Smooth muscle cell of the brain vasculature (primary cell): ENCODE results near the gene CD58.
A peak's percentile ranks its signal among the peaks of the same experiment; 100 is the strongest.

Experiments
- DNase-seq: peaks from one replicate; pipeline ENCODE4 v3.0.0-alpha.2; 2012; ENCODE audit warnings: low read depth, low spot score

Gene CD58

GRCh38 chr1:116472431-116472961 is 98.3 kb downstream of the CD58 start:
- peak; percentile 95 for DNase-seq

- no peak for DNase-seq
Measured at GRCh38 chr1:116471241-116471640, 99.6 kb downstream of the CD58 start.

- no peak for DNase-seq
Measured at GRCh38 chr1:116470671-116471070, 100.2 kb downstream of the CD58 start.

GRCh38 chr1:116466810-116467557 is 103.8 kb downstream of the CD58 start:
- no peak for DNase-seq

- no peak for DNase-seq
Measured at GRCh38 chr1:116465845-116466685, 104.8 kb downstream of the CD58 start.

GRCh38 chr1:116465477-116465844 is 105.4 kb downstream of the CD58 start:
- no peak for DNase-seq
